ENCODE measurements around the gene ALPL. TPM values are rescaled to one million over a fixed set of nuclear protein-coding genes. Genes with fewer than 3 reads are reported as not detected.

Gene ALPL
- total and polyA plus RNA-seq, 9 of the 15 experiments (the other 6 are each of a cell fraction or from before 2014, with no cell fraction given), result 0.04 to 0.38 (median 0.18) TPM; not detected in 4

DNA sequence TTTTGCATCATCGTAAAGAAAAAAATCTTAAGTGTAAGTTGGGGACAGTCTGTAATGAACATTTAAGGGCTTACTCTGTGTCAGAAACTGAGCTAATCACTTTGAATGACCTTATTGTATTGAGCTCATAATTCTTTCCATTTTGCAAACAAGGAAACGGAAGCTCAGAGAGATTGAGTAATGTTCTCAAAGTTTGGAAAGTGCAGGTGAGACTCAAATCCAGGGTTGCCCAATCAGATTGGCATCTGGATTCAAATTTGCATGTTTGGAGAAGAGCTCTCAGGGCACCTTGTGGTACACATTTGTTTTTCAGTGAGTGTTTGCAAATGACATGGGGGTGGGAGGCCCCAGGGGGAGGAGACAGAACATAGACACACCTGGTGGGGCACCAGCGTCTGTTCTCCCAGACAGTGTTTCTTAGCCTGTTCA lies 8.0 kb downstream of the ALPL start:
- Histone ChIP-seq H4K20me1 (replicated peaks; ENCODE audit: control insufficient read depth, insufficient read depth, low read length) (no peaks in the 10 kb centered on the region), H2AFZ (ENCODE audit: low read depth, low read length) (no peak overlapping the region), H3K4me1 (replicated peaks in 1 of 2; ENCODE audit: control insufficient read depth in 2 of 2, insufficient read depth in 2 of 2, low read length in 2 of 2) (no peaks in the 10 kb centered on the region), H3K27me3 (ENCODE audit: control insufficient read depth in 2 of 2, insufficient read depth in 2 of 2, low read length in 2 of 2) (peaks cover 17 to 64% of the 10 kb centered on the region in 2 experiments), H3K4me3 (no peak overlapping the region), H3K27ac (ENCODE audit: extremely low read depth, low read depth, low read length) (no peak overlapping the region), H3K9ac (ENCODE audit: insufficient read depth in 1 of 2, low read depth in 2 of 2, low read length in 2 of 2) (no peak overlapping the region), H3K9me3 (replicated peaks; ENCODE audit: control insufficient read depth, insufficient read depth, low read depth, low read length) (no peaks in the 10 kb centered on the region), H3K9me1 (ENCODE audit: control insufficient read depth, insufficient read depth, low read length) (no peaks in the 10 kb centered on the region), H3K36me3 (ENCODE audit: control insufficient read depth, insufficient read depth, low read length) (no peaks in the 10 kb centered on the region), H3K4me2 (ENCODE audit: insufficient read depth, low read length) (no peak overlapping the region), H3K79me2 (ENCODE audit: control insufficient read depth, insufficient read depth, low read length) (no peaks in the 10 kb centered on the region)
- BruUV-seq (replicated peaks), result no TSS peak
- FAIRE-seq (peak; percentile 26), DNase-seq (ENCODE audit: extremely low read depth in 1 of 4, low spot score in 3 of 4) (no peak), ATAC-seq (no peak)
- 8% methylated on average over 3 of the region's 3 CpGs for WGBS (ENCODE audit: insufficient coverage, low coverage, missing lambda C conversion rate)
- intact Hi-C loops (cut with micrococcal nuclease), result loop anchor here (10.0 kb wide), 2 partner anchors 78 to 448 kb away; no protein-coding TSS in a partner anchor
- CTCF ChIA-PET (ENCODE audit: low intra/inter-chr PET ratio), result no interaction called here
- POLR2A ChIA-PET, result interaction anchor here (1.0 to 1.8 kb wide), 2 partner anchors 9 to 25 kb away, joined by 3 to 5 read pairs; no protein-coding TSS in a partner anchor
- in situ Hi-C loops (cut with MboI), result loop anchor here (25.0 kb wide), 1 partner anchor 145 kb away; the partner anchor contains the start of gene RAP1GAP
- TF ChIP-seq, protein P1, sequence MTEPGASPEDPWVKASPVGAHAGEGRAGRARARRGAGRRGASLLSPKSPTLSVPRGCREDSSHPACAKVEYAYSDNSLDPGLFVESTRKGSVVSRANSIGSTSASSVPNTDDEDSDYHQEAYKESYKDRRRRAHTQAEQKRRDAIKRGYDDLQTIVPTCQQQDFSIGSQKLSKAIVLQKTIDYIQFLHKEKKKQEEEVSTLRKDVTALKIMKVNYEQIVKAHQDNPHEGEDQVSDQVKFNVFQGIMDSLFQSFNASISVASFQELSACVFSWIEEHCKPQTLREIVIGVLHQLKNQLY (CRISPR knock-in tag; conservative IDR thresholded peaks at IDR 0.05), result no peak
- TF ChIP-seq CEBPG (CRISPR knock-in tag; IDR thresholded peaks at IDR 0.05), result no peak
- TF ChIP-seq CEBPG (tag; conservative IDR thresholded peaks at IDR 0.05 in 1 of 2, IDR thresholded peaks at IDR 0.05 in 1 of 2), result 0 out of 4 replicates have a peak, but pooled peaks of 1 of the 2 experiments have one; percentile 17
